ENCODE data around the gene ITIH1. TPM values are rescaled to one million over a fixed set of nuclear protein-coding genes. Genes with fewer than 3 reads are reported as not detected.
A peak's percentile ranks its signal among the peaks of the same experiment; 100 is the strongest.

The ITIH1 gene
- total and polyA plus RNA-seq, 11 donors: 0.04 to 0.23 (median 0.21) TPM; not detected in 8

DNA sequence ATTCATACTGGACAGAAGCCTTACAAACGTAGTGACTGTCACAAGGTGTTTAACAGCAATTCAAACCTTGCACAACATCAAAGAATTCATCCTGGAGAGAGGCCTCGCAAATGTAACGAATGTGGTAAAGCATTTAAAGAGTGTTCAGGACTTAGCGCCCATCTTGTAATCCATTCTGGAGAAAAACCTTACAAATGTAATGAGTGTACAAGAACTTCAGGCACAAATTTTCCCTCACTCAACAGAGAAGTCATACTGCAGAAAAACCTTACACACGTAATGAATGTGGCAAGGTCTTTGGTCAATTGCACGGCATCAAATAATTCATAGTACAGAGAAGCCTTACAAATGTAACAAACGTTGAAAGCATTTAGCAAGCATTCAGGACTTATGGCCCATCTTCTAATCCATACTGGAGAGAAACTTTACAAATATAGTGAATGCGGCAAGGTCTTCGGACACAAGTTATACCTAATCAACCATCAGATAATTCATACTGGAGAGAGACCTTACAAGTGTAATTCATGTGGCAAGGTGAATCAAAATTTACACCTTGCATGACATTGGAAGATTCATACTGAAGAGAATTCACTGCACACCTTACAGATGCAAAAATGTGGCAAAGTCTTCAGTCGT is 44.0 kb upstream of the ITIH1 start:
- WGBS, 4 donors: 85 to 97% (median 92%) methylated on average over 10 of the region's 10 CpGs
- H3K9me3 ChIP-seq: peaks cover 0 to 15% (median 7%) of the 10 kb centered on the region in 12 donors
- H3K36me3 ChIP-seq: peaks cover 0 to 95% (median 74%) of the 10 kb centered on the region in 9 donors
- no peak for DNase-seq
- no peak for ATAC-seq
- H3K27me3 ChIP-seq: no peaks in the 10 kb centered on the region
- peaks cover 0 to 5% (median 0%) of the 10 kb centered on the region in 12 donors for H3K4me1 ChIP-seq
- TF ChIP-seq POLR2A (IDR thresholded peaks at IDR 0.05): no peak
- TF ChIP-seq, protein P1, sequence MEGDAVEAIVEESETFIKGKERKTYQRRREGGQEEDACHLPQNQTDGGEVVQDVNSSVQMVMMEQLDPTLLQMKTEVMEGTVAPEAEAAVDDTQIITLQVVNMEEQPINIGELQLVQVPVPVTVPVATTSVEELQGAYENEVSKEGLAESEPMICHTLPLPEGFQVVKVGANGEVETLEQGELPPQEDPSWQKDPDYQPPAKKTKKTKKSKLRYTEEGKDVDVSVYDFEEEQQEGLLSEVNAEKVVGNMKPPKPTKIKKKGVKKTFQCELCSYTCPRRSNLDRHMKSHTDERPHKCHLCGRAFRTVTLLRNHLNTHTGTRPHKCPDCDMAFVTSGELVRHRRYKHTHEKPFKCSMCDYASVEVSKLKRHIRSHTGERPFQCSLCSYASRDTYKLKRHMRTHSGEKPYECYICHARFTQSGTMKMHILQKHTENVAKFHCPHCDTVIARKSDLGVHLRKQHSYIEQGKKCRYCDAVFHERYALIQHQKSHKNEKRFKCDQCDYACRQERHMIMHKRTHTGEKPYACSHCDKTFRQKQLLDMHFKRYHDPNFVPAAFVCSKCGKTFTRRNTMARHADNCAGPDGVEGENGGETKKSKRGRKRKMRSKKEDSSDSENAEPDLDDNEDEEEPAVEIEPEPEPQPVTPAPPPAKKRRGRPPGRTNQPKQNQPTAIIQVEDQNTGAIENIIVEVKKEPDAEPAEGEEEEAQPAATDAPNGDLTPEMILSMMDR (IDR thresholded peaks at IDR 0.05): no peak
- no peak overlapping the region for H3K27ac ChIP-seq
- H3K4me3 ChIP-seq: no peak overlapping the region
- intact Hi-C loops (cut with DNase I): loop anchor here in 1 of 10 donors (10.0 kb wide), 1 partner anchor 331 kb away; no protein-coding TSS in a partner anchor

DNA sequence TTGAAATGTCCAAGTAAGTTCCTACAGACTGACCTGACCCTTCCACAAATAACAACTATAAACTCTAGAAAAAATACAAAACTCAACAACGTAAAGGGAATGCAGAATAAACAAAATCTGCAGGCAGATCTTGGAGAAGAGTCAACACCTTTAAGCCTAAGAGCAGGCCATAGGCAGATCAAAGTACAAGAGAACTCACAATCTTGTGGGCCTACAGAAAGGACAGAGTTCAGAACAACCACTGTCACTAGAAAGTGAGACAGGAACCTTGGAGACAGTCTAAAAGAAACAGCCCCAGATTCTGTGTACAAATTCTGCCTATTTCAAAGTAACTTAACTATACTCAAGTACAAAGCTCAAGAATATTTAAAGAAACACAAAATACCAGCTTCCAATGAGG is 37.7 kb upstream of the ITIH1 start:
- intact Hi-C loops (cut with DNase I): loop anchor here in 8 of 10 donors (5.0 to 10.0 kb wide), 6 partner anchors 195 to 338 kb away; no protein-coding TSS in a partner anchor

DNA sequence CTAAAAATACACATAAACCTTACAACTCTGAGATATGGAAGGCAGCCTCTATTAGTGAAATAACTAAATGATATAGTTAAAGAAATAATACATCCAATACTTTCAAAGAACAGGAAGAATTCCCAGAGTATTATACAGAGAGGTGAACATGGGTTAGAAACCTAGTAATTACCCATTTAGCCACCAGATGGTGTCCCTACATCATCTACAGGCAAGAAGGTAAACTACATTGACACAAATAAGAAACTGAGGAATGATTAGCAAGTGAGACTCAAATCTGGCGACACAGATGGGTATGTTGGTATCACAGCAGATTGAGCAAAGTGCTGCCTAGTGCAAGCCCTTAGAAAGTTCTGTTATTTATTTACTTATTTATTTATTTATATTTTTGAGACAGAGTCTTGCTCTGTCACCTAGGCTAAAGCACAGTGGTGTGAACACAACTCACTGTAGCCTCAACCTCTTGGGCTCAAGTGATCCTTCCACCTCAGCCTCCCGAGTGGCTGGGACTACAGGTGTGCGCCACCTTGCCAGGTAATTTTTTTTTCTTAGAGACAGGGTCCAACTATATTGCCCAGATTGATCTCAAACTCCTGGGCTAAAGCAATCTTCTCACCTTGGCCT is 34.9 kb upstream of the ITIH1 start:
- 71 to 91% (median 87%) methylated on average over 3 of the region's 3 CpGs for WGBS, 4 donors
- H3K4me1 ChIP-seq: no peaks in the 10 kb centered on the region
- H3K4me3 ChIP-seq: no peak overlapping the region
- ATAC-seq (peak in 2 of 4 donors; percentile 34 to 46), DNase-seq (no peak)
- intact Hi-C loops (cut with DNase I): loop anchor here in 9 of 10 donors (2.0 to 10.0 kb wide), 6 partner anchors 192 to 335 kb away; no protein-coding TSS in a partner anchor
- peaks cover 0 to 100% (median 98%) of the 10 kb centered on the region in 9 donors for H3K36me3 ChIP-seq
- H3K27me3 ChIP-seq: no peaks in the 10 kb centered on the region
- no peak for TF ChIP-seq POLR2A (IDR thresholded peaks at IDR 0.05)
- TF ChIP-seq, protein P1 (IDR thresholded peaks at IDR 0.05): peak; percentile 27 to 64 (median 60)
- no peak overlapping the region for H3K27ac ChIP-seq
- no peaks in the 10 kb centered on the region for H3K9me3 ChIP-seq

More for the DNA sequence above, 37.7 kb upstream of the ITIH1 start:
- no peaks in the 10 kb centered on the region for H3K27me3 ChIP-seq
- H3K4me3 ChIP-seq: no peak overlapping the region
- ATAC-seq: no peak
- TF ChIP-seq, protein P1 (IDR thresholded peaks at IDR 0.05): no peak
- no peak for TF ChIP-seq POLR2A (IDR thresholded peaks at IDR 0.05)
- H3K36me3 ChIP-seq: peaks cover 0 to 100% (median 97%) of the 10 kb centered on the region in 9 donors
- H3K9me3 ChIP-seq: no peaks in the 10 kb centered on the region
- no peak overlapping the region for H3K27ac ChIP-seq
- WGBS, 4 donors: 81 to 84% (median 82%) methylated on average over 1 of the region's 1 CpG
- DNase-seq: no peak
- no peaks in the 10 kb centered on the region for H3K4me1 ChIP-seq

DNA sequence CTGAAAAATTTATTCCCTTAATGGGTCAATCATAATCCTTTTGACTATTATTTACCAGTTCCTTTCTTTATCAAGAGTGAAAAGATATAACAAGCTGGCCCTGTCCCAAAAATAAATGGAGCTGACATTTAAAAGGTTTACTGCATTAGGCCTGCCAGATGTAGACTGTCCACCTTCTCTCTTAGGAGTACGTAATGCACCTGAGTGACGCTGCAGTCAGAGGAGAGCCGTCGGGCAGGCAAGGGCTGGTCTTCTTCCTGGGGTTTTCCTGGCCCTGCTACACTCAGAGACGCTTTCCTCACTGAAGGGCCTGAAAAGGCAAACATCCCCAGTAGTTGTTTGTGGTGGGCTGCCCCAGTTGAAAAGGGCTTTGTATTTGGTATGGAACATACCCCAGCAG is 34.2 kb upstream of the ITIH1 start:
- intact Hi-C loops (cut with DNase I): loop anchor here in 9 of 10 donors (2.0 to 10.0 kb wide), 6 partner anchors 192 to 334 kb away; no protein-coding TSS in a partner anchor
- no peaks in the 10 kb centered on the region for H3K27me3 ChIP-seq
- H3K36me3 ChIP-seq: peaks cover 0 to 100% (median 96%) of the 10 kb centered on the region in 9 donors
- WGBS, 4 donors: 88 to 97% (median 92%) methylated on average over 5 of the region's 5 CpGs
- TF ChIP-seq, protein P1 (IDR thresholded peaks at IDR 0.05): no peak
- no peak overlapping the region for H3K4me3 ChIP-seq
- H3K9me3 ChIP-seq: no peaks in the 10 kb centered on the region
- ATAC-seq (no peak), DNase-seq (no peak)
- no peak overlapping the region for H3K27ac ChIP-seq
- no peaks in the 10 kb centered on the region for H3K4me1 ChIP-seq
